ENCODE data around the gene RIPK1. TPM values are rescaled to one million over a fixed set of nuclear protein-coding genes. Genes with fewer than 3 reads are reported as not detected.

RIPK1 gene
- total and polyA plus RNA-seq, 2 of the 8 experiments (the other 6 are each of a cell fraction or from before 2014, with no cell fraction given): 5.9 to 22.9 TPM

DNA sequence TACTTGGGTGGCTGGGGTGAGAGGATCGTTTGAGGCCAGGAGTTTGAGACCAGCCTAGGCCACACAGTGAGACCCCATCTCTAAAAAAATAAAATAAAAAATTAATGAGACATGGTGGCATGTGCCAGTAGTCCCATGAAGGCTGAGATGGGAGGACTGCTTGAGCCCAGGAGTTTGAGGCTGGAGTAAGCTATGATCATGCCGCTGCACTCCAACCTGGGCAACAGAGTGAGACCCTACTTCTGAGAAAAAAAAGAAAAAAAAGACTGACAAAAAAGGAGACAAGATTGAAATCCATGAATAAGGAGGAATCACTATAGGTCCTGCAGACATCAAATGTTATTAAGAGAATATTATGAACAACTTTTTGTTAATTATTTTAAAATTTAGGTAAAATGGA lies 26.5 kb downstream of the RIPK1 start:
- H3K4ac ChIP-seq (replicated peaks; ENCODE audit: insufficient read length, low read depth, low read length): no peak overlapping the region
- H2AFZ ChIP-seq (ENCODE audit: low read length): no peak overlapping the region
- no peak overlapping the region for H3K23ac ChIP-seq (ENCODE audit: insufficient read length)
- no peaks in the 10 kb centered on the region for H3K23me2 ChIP-seq (ENCODE audit: low read depth, low read length)
- H3K79me2 ChIP-seq (ENCODE audit: control insufficient read depth in 1 of 2, insufficient read depth in 2 of 2, low read length in 2 of 2): no peaks in the 10 kb centered on the region
- H2BK5ac ChIP-seq (ENCODE audit: low read depth, low read length): no peak overlapping the region
- no peak overlapping the region for H3K4me3 ChIP-seq (ENCODE audit: extremely low read depth in 1 of 4, insufficient read depth in 2 of 4, low read depth in 3 of 4, low read length in 4 of 4)
- H3K14ac ChIP-seq (ENCODE audit: insufficient read length): no peak overlapping the region
- no peak overlapping the region for H2BK20ac ChIP-seq (ENCODE audit: low read length)
- no peak overlapping the region for H4K8ac ChIP-seq (ENCODE audit: extremely low read depth, insufficient read depth, low read length)
- no peak overlapping the region for H2BK12ac ChIP-seq (ENCODE audit: low read depth, low read length)
- 92% methylated on average over 2 of the region's 2 CpGs; no CpG with 5 or more reads in 1 of the 2 experiments for WGBS, 2 experiments (ENCODE audit: extremely low coverage in 1 of 2, insufficient coverage in 1 of 2, insufficient read length in 1 of 2, insufficient replicate concordance in 2 of 2, low coverage in 1 of 2, low lambda C conversion rate in 2 of 2, missing lambda C conversion rate in 1 of 2)
- DNase-seq (ENCODE audit: low read depth in 1 of 2, low spot score in 2 of 2) (no peak), FAIRE-seq (no peak)
- no peak overlapping the region for H2AK5ac ChIP-seq (ENCODE audit: low read depth, low read length)
- no peaks in the 10 kb centered on the region for H3K4me1 ChIP-seq (replicated peaks in 1 of 4; ENCODE audit: control insufficient read depth in 3 of 4, insufficient read depth in 4 of 4, low read length in 3 of 4)
- no peak overlapping the region for H2BK15ac ChIP-seq (ENCODE audit: low read length)
- H3K56ac ChIP-seq (replicated peaks; ENCODE audit: insufficient read length, low read depth, low read length): no peak overlapping the region
- no peak overlapping the region for H4K5ac ChIP-seq (ENCODE audit: insufficient read length, low read depth, low read length)
- no peak overlapping the region for H2BK120ac ChIP-seq (replicated peaks; ENCODE audit: low read depth, low read length)
- no peak overlapping the region for H3K27ac ChIP-seq (ENCODE audit: low read depth, low read length)
- no peak overlapping the region for H3K4me2 ChIP-seq (ENCODE audit: insufficient read depth in 1 of 2, low read depth in 2 of 2, low read length in 2 of 2)
- no peak overlapping the region for H4K91ac ChIP-seq (replicated peaks; ENCODE audit: insufficient read length, low read length)
- CTCF ChIA-PET (ENCODE audit: partially characterized antibody): interaction anchor here (0.6 kb wide), 1 partner anchor 295 kb away, joined by 3 read pairs; no protein-coding TSS in a partner anchor
- H3K36me3 ChIP-seq (ENCODE audit: control insufficient read depth in 2 of 4, insufficient read depth in 4 of 4, low read length in 3 of 4): peaks cover 10 to 55% (median 31%) of the 10 kb centered on the region in 4 experiments
- no peak overlapping the region for H3K9ac ChIP-seq (replicated peaks in 1 of 4; ENCODE audit: extremely low read depth in 1 of 4, low read depth in 3 of 4, low read length in 3 of 4)
- H3K18ac ChIP-seq (ENCODE audit: extremely low read depth, low read length): no peak overlapping the region
- no peaks in the 10 kb centered on the region for H3K79me1 ChIP-seq (ENCODE audit: low read depth, low read length)
- peaks cover 28 to 37% of the 10 kb centered on the region in 2 experiments for H3K9me3 ChIP-seq (ENCODE audit: insufficient read depth in 2 of 2, low read depth in 1 of 2, low read length in 1 of 2)
- POLR2A ChIA-PET (ENCODE audit: partially characterized antibody): interaction anchor here (0.7 to 1.3 kb wide), 2 partner anchors 9 to 26 kb away, joined by 3 to 5 read pairs; partner anchors contain the start of gene RIPK1
- H4K20me1 ChIP-seq (replicated peaks in 1 of 2; ENCODE audit: control insufficient read depth in 1 of 2, insufficient read depth in 2 of 2, low read length in 2 of 2): no peaks in the 10 kb centered on the region
- H3K27me3 ChIP-seq (replicated peaks in 1 of 4; ENCODE audit: control insufficient read depth in 3 of 4, extremely low read depth in 1 of 4, insufficient read depth in 3 of 4, low read length in 3 of 4): no peaks in the 10 kb centered on the region
- no peak for TF ChIP-seq GABPA (IDR thresholded peaks at IDR 0.05; ENCODE audit: borderline replicate concordance, insufficient read depth, low read length)
- TF ChIP-seq ZNF274 (IDR thresholded peaks at IDR 0.05; ENCODE audit: borderline replicate concordance, extremely low read depth, low read length): no peak
- TF ChIP-seq BCL11A (IDR thresholded peaks at IDR 0.05; ENCODE audit: low read depth in 2 of 2, low read length in 2 of 2): no peak
- TF ChIP-seq CREB1 (IDR thresholded peaks at IDR 0.05): no peak
- no peak for TF ChIP-seq ASH2L (IDR thresholded peaks at IDR 0.05; ENCODE audit: low read length)
- no peak for TF ChIP-seq GTF2F1 (IDR thresholded peaks at IDR 0.05; ENCODE audit: borderline replicate concordance, low read depth, low read length)
- no peak for TF ChIP-seq SUZ12 (IDR thresholded peaks at IDR 0.05; ENCODE audit: low read length)
- TF ChIP-seq TCF12 (IDR thresholded peaks at IDR 0.05; ENCODE audit: low read depth, low read length): no peak
- no peak for TF ChIP-seq SP2 (IDR thresholded peaks at IDR 0.05; ENCODE audit: low read length)
- TF ChIP-seq, protein P1, sequence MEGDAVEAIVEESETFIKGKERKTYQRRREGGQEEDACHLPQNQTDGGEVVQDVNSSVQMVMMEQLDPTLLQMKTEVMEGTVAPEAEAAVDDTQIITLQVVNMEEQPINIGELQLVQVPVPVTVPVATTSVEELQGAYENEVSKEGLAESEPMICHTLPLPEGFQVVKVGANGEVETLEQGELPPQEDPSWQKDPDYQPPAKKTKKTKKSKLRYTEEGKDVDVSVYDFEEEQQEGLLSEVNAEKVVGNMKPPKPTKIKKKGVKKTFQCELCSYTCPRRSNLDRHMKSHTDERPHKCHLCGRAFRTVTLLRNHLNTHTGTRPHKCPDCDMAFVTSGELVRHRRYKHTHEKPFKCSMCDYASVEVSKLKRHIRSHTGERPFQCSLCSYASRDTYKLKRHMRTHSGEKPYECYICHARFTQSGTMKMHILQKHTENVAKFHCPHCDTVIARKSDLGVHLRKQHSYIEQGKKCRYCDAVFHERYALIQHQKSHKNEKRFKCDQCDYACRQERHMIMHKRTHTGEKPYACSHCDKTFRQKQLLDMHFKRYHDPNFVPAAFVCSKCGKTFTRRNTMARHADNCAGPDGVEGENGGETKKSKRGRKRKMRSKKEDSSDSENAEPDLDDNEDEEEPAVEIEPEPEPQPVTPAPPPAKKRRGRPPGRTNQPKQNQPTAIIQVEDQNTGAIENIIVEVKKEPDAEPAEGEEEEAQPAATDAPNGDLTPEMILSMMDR (IDR thresholded peaks at IDR 0.05; ENCODE audit: control extremely low read depth in 1 of 3, insufficient read depth in 1 of 3, low read depth in 1 of 3, low read length in 3 of 3): no peak
- TF ChIP-seq RBBP5 (IDR thresholded peaks at IDR 0.05; ENCODE audit: borderline replicate concordance, low read depth, low read length): no peak
- no peak for TF ChIP-seq HDAC2 (IDR thresholded peaks at IDR 0.05; ENCODE audit: borderline replicate concordance in 1 of 2, low read depth in 2 of 2, low read length in 2 of 2)
